Measurements from ENCODE around the gene MRPL23.

DNA sequence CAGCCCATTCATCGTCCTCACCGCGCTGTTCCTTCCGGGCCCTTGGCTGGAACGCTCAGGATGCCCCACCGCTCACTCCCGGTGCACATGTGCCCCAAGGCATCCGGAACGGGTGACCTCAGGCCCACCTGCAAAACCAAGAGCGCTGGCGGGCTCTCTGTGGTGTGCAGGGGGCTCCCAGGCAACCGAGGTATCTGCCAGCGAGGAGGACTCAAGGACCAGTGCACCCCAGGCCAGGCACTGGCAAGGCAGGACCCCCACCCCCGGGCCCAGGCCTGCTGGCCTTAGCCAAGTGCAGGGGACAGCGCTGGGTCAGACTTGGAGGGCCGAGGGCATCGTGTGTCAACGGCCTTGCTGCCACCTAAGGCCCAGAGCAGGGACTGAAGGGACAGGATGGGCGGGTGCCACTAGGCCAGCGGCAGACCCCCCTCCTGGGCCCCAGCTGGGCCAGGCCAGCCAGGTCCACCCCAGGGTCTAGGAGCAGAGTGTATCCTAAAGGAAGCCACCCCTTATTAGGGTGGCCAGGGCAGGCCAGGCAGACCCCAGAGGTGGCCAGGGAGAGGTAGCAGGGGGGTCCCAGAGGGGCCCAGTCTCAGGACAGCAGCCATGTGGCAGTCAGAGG lies 19.2 kb upstream of the MRPL23 start:
- TF ChIP-seq POLR2AphosphoS5 (IDR thresholded peaks at IDR 0.05; ENCODE audit: insufficient read depth, low read depth, low read length) = no peak
- no peak for TF ChIP-seq MYC (IDR thresholded peaks at IDR 0.05; ENCODE audit: low read depth, low read length)
- TF ChIP-seq, protein P1, sequence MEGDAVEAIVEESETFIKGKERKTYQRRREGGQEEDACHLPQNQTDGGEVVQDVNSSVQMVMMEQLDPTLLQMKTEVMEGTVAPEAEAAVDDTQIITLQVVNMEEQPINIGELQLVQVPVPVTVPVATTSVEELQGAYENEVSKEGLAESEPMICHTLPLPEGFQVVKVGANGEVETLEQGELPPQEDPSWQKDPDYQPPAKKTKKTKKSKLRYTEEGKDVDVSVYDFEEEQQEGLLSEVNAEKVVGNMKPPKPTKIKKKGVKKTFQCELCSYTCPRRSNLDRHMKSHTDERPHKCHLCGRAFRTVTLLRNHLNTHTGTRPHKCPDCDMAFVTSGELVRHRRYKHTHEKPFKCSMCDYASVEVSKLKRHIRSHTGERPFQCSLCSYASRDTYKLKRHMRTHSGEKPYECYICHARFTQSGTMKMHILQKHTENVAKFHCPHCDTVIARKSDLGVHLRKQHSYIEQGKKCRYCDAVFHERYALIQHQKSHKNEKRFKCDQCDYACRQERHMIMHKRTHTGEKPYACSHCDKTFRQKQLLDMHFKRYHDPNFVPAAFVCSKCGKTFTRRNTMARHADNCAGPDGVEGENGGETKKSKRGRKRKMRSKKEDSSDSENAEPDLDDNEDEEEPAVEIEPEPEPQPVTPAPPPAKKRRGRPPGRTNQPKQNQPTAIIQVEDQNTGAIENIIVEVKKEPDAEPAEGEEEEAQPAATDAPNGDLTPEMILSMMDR (IDR thresholded peaks at IDR 0.05; ENCODE audit: extremely low read depth in 1 of 2, insufficient read depth in 1 of 2, low read depth in 1 of 2, low read length in 2 of 2) = no peak
- no peak for TF ChIP-seq EZH2 (IDR thresholded peaks at IDR 0.05; ENCODE audit: borderline replicate concordance, low read depth, low read length, severe bottlenecking)
- no peak for TF ChIP-seq POLR2A (IDR thresholded peaks at IDR 0.05; ENCODE audit: low read depth, low read length)
- TF ChIP-seq, protein P2, sequence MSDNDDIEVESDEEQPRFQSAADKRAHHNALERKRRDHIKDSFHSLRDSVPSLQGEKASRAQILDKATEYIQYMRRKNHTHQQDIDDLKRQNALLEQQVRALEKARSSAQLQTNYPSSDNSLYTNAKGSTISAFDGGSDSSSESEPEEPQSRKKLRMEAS (IDR thresholded peaks at IDR 0.05; ENCODE audit: insufficient read depth, insufficient read length) = no peak
- no peak for TF ChIP-seq GATA2 (IDR thresholded peaks at IDR 0.05; ENCODE audit: insufficient read depth, insufficient read length, low read depth, low read length)
- TF ChIP-seq JUN (IDR thresholded peaks at IDR 0.05; ENCODE audit: borderline replicate concordance, insufficient read depth, insufficient read length, low read depth) = no peak
- no peak for TF ChIP-seq FOS (IDR thresholded peaks at IDR 0.05; ENCODE audit: borderline replicate concordance, insufficient read depth, low read length)
